Kidney (tissue), 14 donors: ENCODE measurements around the gene DRGX. TPM values are rescaled to one million over a fixed set of nuclear protein-coding genes. Genes with fewer than 3 reads are reported as not detected.

ENCODE experiments used
- DNase-seq, 5 donors: peaks; one replicate each; pipeline ENCODE4 v3.0.0-alpha.2; 2013 to 2020
- FAIRE-seq: peaks from 2 replicates; lab custom pipeline; 2012; peaks lifted over from hg19 to GRCh38; lab: Jason Lieb, UNC
- H3K27ac ChIP-seq, 2 donors: one replicate each; pipeline ENCODE4 v1.7.0; 2013; ENCODE audit warnings: low read depth in 2 of 2, low read length in 2 of 2, inconsistent platforms in 1 of 2
- H3K27me3 ChIP-seq: one replicate; pipeline ENCODE4 v1.7.1; 2013; ENCODE audit warnings: low read length, inconsistent platforms; ENCODE audit not compliant: control insufficient read depth, insufficient read depth
- H3K36me3 ChIP-seq, 3 donors: one replicate each; pipeline versions ENCODE4 v1.7.0 to v1.7.1; 2013; ENCODE audit warnings: low read length in 3 of 3, control low read depth in 1 of 3, inconsistent platforms in 1 of 3; ENCODE audit not compliant: insufficient read depth in 3 of 3, control insufficient read depth in 2 of 3
- H3K4me1 ChIP-seq, 3 donors: one replicate each; pipeline versions ENCODE4 v1.7.0 to v1.7.1; 2013; ENCODE audit warnings: low read length in 3 of 3, inconsistent platforms in 1 of 3, low read depth in 1 of 3; ENCODE audit not compliant: control insufficient read depth in 2 of 3, insufficient read depth in 2 of 3
- H3K4me3 ChIP-seq, 3 donors: one replicate each; pipeline versions ENCODE4 v1.7.0 to v1.8.1; 2013; ENCODE audit warnings: low read length in 3 of 3, control low read depth in 1 of 3, inconsistent platforms in 1 of 3
- H3K9ac ChIP-seq, 3 donors: one replicate each; pipeline versions ENCODE4 v1.7.0 to v1.7.1; 2013; ENCODE audit warnings: low read length in 3 of 3, control low read depth in 1 of 3, inconsistent platforms in 1 of 3
- H3K9me3 ChIP-seq, 3 donors: one replicate each; pipeline versions ENCODE4 v1.7.0 to v1.7.1; 2013; ENCODE audit warnings: low read length in 3 of 3, control low read depth in 1 of 3, inconsistent platforms in 1 of 3; ENCODE audit not compliant: control insufficient read depth in 2 of 3, insufficient read depth in 1 of 3
- intact Hi-C: fragments of 100-400 bp; cut with DNase I; formaldehyde crosslinking; loops from one replicate; pipeline ENCODE4 v1.11.1; 2022
- polyA plus RNA-seq: library from polyadenylated mRNA; stranded (reverse); fragments of 350-450 nt; fragmentation: Illumina TruSeq; extraction: RNeasy Lipid Tissue Mini Kit (QIAGEN cat#74804); gene quantifications from one replicate; pipeline ENCODE4 v1.2.3, GENCODE V29; 2014; ENCODE audit warnings: low read depth, low replicate concordance; ENCODE audit not compliant: insufficient read depth
- total RNA-seq: library from RNA; stranded (reverse); fragmentation: NEBNext Ultra II Directional; extraction: Animal tissue kit (Norgen Biotek cat#: 25700); gene quantifications from one replicate; pipeline ENCODE4 v1.2.1, GENCODE V29; 2021
- TF ChIP-seq, protein P1 (sequence below): IDR thresholded peaks from 3 replicates; pipeline ENCODE4 v1.5.1; 2012; ENCODE audit warnings: mild to moderate bottlenecking, moderate library complexity, borderline replicate concordance; ENCODE audit not compliant: insufficient read depth; ENCODE audit errors: extremely low read depth
- donor health status: control.
- donor health status: control.
- donor health status: control.
- donor health status: control.
- donor health status: control.
- donor health status: DM: yes; HTN: yes; CAD: no.
- donor health status: Normal renal cell carcinoma (clear cell type).

Gene DRGX
- total and polyA plus RNA-seq, 2 donors from 2014 or later: not detected

DNA sequence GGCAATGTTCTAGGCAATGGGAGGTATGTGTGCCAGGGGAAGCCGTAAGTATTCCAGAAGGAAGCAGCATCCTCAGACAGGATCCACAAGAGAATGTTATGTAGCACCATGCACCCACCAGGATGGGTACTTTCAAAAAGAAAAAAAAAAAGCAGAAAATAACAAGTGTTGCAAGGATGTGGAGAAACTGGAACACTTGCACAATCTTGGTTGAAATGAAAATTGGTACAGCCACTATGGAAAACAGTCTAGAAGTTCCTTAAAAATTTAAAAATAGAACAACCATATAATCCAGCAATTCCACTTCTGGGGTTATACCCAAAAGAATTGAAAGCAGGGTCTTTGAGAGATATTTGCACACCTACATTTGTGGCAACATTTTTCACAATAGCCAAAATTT, 76.7 kb downstream of the DRGX start:
- no peak overlapping the region for H3K4me3 ChIP-seq
- FAIRE-seq (no peak), DNase-seq (no peak)
- intact Hi-C loops: no loop called here
- no peaks in the 10 kb centered on the region for H3K4me1 ChIP-seq
- no peak overlapping the region for H3K27ac ChIP-seq
- no peaks in the 10 kb centered on the region for H3K27me3 ChIP-seq
- TF ChIP-seq, protein P1, sequence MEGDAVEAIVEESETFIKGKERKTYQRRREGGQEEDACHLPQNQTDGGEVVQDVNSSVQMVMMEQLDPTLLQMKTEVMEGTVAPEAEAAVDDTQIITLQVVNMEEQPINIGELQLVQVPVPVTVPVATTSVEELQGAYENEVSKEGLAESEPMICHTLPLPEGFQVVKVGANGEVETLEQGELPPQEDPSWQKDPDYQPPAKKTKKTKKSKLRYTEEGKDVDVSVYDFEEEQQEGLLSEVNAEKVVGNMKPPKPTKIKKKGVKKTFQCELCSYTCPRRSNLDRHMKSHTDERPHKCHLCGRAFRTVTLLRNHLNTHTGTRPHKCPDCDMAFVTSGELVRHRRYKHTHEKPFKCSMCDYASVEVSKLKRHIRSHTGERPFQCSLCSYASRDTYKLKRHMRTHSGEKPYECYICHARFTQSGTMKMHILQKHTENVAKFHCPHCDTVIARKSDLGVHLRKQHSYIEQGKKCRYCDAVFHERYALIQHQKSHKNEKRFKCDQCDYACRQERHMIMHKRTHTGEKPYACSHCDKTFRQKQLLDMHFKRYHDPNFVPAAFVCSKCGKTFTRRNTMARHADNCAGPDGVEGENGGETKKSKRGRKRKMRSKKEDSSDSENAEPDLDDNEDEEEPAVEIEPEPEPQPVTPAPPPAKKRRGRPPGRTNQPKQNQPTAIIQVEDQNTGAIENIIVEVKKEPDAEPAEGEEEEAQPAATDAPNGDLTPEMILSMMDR: no peak
- no peaks in the 10 kb centered on the region for H3K9me3 ChIP-seq
- H3K9ac ChIP-seq: no peak overlapping the region
- no peaks in the 10 kb centered on the region for H3K36me3 ChIP-seq

GRCh38 chr10:49318755-49319154, 77.1 kb downstream of the DRGX start:
- Histone ChIP-seq H3K4me1 (no peaks in the 10 kb centered on the region), H3K27me3 (no peaks in the 10 kb centered on the region), H3K4me3 (no peak overlapping the region), H3K9ac (no peak overlapping the region), H3K27ac (no peak overlapping the region), H3K36me3 (no peaks in the 10 kb centered on the region), H3K9me3 (no peaks in the 10 kb centered on the region)
- no peak for FAIRE-seq
- no peak for DNase-seq
- intact Hi-C loops: no loop called here
- TF ChIP-seq, protein P1: no peak

GRCh38 chr10:49318028-49318427, 77.9 kb downstream of the DRGX start:
- TF ChIP-seq, protein P1: no peak
- DNase-seq (no peak), FAIRE-seq (no peak)
- no peak overlapping the region for H3K4me3 ChIP-seq
- H3K9ac ChIP-seq: no peak overlapping the region
- intact Hi-C loops: no loop called here
- no peaks in the 10 kb centered on the region for H3K4me1 ChIP-seq
- no peaks in the 10 kb centered on the region for H3K9me3 ChIP-seq
- no peaks in the 10 kb centered on the region for H3K36me3 ChIP-seq
- no peak overlapping the region for H3K27ac ChIP-seq
- no peaks in the 10 kb centered on the region for H3K27me3 ChIP-seq

GRCh38 chr10:49314806-49315205, 81.1 kb downstream of the DRGX start:
- TF ChIP-seq, protein P1: no peak
- Histone ChIP-seq H3K4me1 (no peaks in the 10 kb centered on the region), H3K9me3 (no peaks in the 10 kb centered on the region), H3K27ac (no peak overlapping the region), H3K9ac (no peak overlapping the region), H3K36me3 (no peaks in the 10 kb centered on the region), H3K27me3 (no peaks in the 10 kb centered on the region), H3K4me3 (no peak overlapping the region)
- intact Hi-C loops: no loop called here
- DNase-seq (no peak), FAIRE-seq (no peak)
